GM23248 (cell line): Measurements from ENCODE around the gene GEMIN4.

ENCODE experiments used
- EZH2 ChIP-seq: fragments of 200-600 bp; sonication (generic); IDR thresholded peaks from 2 replicates; pipeline ENCODE4 v1.6.1; 2018; ENCODE audit warnings: antibody characterized with exemption, mild to moderate bottlenecking; ENCODE audit not compliant: insufficient read depth, poor library complexity, severe bottlenecking
- EZH2phosphoT487 ChIP-seq: fragments of 200-600 bp; sonication (generic); IDR thresholded peaks from 2 replicates; pipeline ENCODE4 v1.6.1; 2018; ENCODE audit warnings: antibody characterized with exemption, moderate library complexity, mild to moderate bottlenecking, low read depth; ENCODE audit not compliant: insufficient read depth

DNA sequence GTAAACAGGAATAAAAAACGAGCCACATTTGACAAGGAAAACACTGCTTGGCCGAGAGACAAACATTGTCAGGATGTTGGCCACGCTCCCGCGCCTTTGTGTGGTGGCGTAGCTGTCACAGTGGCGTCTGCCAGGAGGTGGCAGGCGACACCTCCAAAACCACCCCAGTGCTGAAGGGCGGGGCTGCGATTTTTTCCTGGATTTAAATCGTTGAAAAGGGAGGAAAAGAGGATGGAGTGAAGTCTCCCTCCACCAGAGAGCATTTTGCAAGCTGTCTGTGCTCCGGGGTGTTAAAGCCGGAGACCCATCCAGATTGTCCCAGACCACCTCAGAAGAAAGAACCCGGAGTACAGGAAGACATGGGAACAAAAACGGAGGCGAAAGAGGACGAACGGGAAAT is 42.8 kb upstream of the GEMIN4 start:
- TF ChIP-seq EZH2phosphoT487 (no peak), EZH2 (no peak)
